Measurements from ENCODE around the gene CLSTN2. TPM values are rescaled to one million over a fixed set of nuclear protein-coding genes. Genes with fewer than 3 reads are reported as not detected.

Gene CLSTN2
- polyA plus RNA-seq, 3 donors = not detected

- Histone ChIP-seq H3K79me2 (ENCODE audit: insufficient read depth, low read length) (no peaks in the 10 kb centered on the region), H3K27me3 (ENCODE audit: control insufficient read depth in 2 of 2, insufficient read depth in 2 of 2, low read length in 2 of 2) (no peaks in the 10 kb centered on the region), H3K4me1 (ENCODE audit: control insufficient read depth in 1 of 2, insufficient read depth in 2 of 2, low read length in 2 of 2) (no peaks in the 10 kb centered on the region), H3K36me3 (replicated peaks in 1 of 2; ENCODE audit: control insufficient read depth in 1 of 2, insufficient read depth in 2 of 2, low read length in 2 of 2) (no peaks in the 10 kb centered on the region), H3K9me3 (replicated peaks in 1 of 2; ENCODE audit: control insufficient read depth in 1 of 2, insufficient read depth in 1 of 2, low read length in 2 of 2) (no peaks in the 10 kb centered on the region), H3K4me2 (replicated peaks; ENCODE audit: extremely low read depth, low read length, poor library complexity, severe bottlenecking) (no peak overlapping the region), H2AFZ (ENCODE audit: insufficient read depth, low read depth, low read length, poor library complexity, severe bottlenecking) (no peak overlapping the region), H4K20me1 (ENCODE audit: insufficient read depth, low read length) (no peaks in the 10 kb centered on the region), H3K9ac (ENCODE audit: insufficient read depth, low read length, poor library complexity, severe bottlenecking) (no peak overlapping the region), H3K27ac (ENCODE audit: low read depth in 1 of 2, low read length in 2 of 2) (no peak overlapping the region), H3K4me3 (replicated peaks in 1 of 3; ENCODE audit: low read depth in 2 of 3, low read length in 3 of 3) (no peak overlapping the region)
- H3K4me3 Mint-ChIP-seq = no peak overlapping the region
- H3K9me3 Mint-ChIP-seq = peaks cover 0 to 4% (median 0%) of the 10 kb centered on the region in 7 donors
- H3K27ac Mint-ChIP-seq = no peak overlapping the region
- no CpG with 5 or more reads among the region's 5 CpGs for WGBS (ENCODE audit: insufficient coverage)
- TF ChIP-seq CTCF (IDR thresholded peaks at IDR 0.05) = no peak
- peaks cover 0 to 10% (median 1%) of the 10 kb centered on the region in 3 donors for H3K27me3 Mint-ChIP-seq (ENCODE audit: low read depth in 3 of 3)
- no peaks in the 10 kb centered on the region for H3K36me3 Mint-ChIP-seq
- no peaks in the 10 kb centered on the region for H3K4me1 Mint-ChIP-seq
- DNase-seq = no peak
- intact Hi-C loops (cut with micrococcal nuclease) = no loop called here
Measured at GRCh38 chr3:139897759-139898158, 37.2 kb upstream of the CLSTN2 start.

GRCh38 chr3:139906418-139906817 is 28.6 kb upstream of the CLSTN2 start:
- no peak for TF ChIP-seq CTCF (IDR thresholded peaks at IDR 0.05)
- Histone ChIP-seq H4K20me1 (ENCODE audit: insufficient read depth, low read length) (no peaks in the 10 kb centered on the region), H2AFZ (ENCODE audit: insufficient read depth, low read depth, low read length, poor library complexity, severe bottlenecking) (no peak overlapping the region), H3K9me3 (replicated peaks in 1 of 2; ENCODE audit: control insufficient read depth in 1 of 2, insufficient read depth in 1 of 2, low read length in 2 of 2) (no peaks in the 10 kb centered on the region), H3K27me3 (ENCODE audit: control insufficient read depth in 2 of 2, insufficient read depth in 2 of 2, low read length in 2 of 2) (no peaks in the 10 kb centered on the region), H3K27ac (ENCODE audit: low read depth in 1 of 2, low read length in 2 of 2) (no peak overlapping the region), H3K36me3 (replicated peaks in 1 of 2; ENCODE audit: control insufficient read depth in 1 of 2, insufficient read depth in 2 of 2, low read length in 2 of 2) (no peaks in the 10 kb centered on the region), H3K4me3 (replicated peaks in 1 of 3; ENCODE audit: low read depth in 2 of 3, low read length in 3 of 3) (no peak overlapping the region), H3K79me2 (ENCODE audit: insufficient read depth, low read length) (no peaks in the 10 kb centered on the region), H3K4me1 (ENCODE audit: control insufficient read depth in 1 of 2, insufficient read depth in 2 of 2, low read length in 2 of 2) (no peaks in the 10 kb centered on the region), H3K9ac (ENCODE audit: insufficient read depth, low read length, poor library complexity, severe bottlenecking) (no peak overlapping the region), H3K4me2 (replicated peaks; ENCODE audit: extremely low read depth, low read length, poor library complexity, severe bottlenecking) (no peak overlapping the region)
- H3K9me3 Mint-ChIP-seq = peaks cover 0 to under 1% (median 0%) of the 10 kb centered on the region in 7 donors
- 92% methylated on average over 1 of the region's 1 CpG for WGBS (ENCODE audit: insufficient coverage)
- no peaks in the 10 kb centered on the region for H3K36me3 Mint-ChIP-seq
- intact Hi-C loops (cut with micrococcal nuclease) = no loop called here
- no peak overlapping the region for H3K27ac Mint-ChIP-seq
- DNase-seq = no peak
- H3K4me3 Mint-ChIP-seq = no peak overlapping the region
- no peaks in the 10 kb centered on the region for H3K4me1 Mint-ChIP-seq
- H3K27me3 Mint-ChIP-seq (ENCODE audit: low read depth in 3 of 3) = peaks cover 0 to 12% (median 4%) of the 10 kb centered on the region in 3 donors
